ENCODE data around the gene PDSS2. TPM values are rescaled to one million over a fixed set of nuclear protein-coding genes. Genes with fewer than 3 reads are reported as not detected.
"Not testable (repeated sequence)": the region's sequence is repeated elsewhere in the genome, so short reads cannot be mapped to it uniquely, and the experiment has no call there.

The PDSS2 gene
- total RNA-seq, 1 experiment from 2014 or later = 17.8 TPM

- no peaks in the 10 kb centered on the region for H4K20me1 ChIP-seq (ENCODE audit: insufficient read depth)
- no TSS peak for BruUV-seq (replicated peaks)
- H3K27ac ChIP-seq = no peak overlapping the region
- H2AFZ ChIP-seq = no peak overlapping the region
- no peak for TF ChIP-seq CTCF (conservative IDR thresholded peaks at IDR 0.05)
- H3K9me2 ChIP-seq (ENCODE audit: insufficient read depth) = peaks cover 4% of the 10 kb centered on the region; the same call in 1 of the 2 replicates
- H3K4me3 ChIP-seq = no peak overlapping the region
- H3K9me3 ChIP-seq (ENCODE audit: insufficient read depth, low read depth) = no peaks in the 10 kb centered on the region
- no peaks in the 10 kb centered on the region for H3K27me3 ChIP-seq (ENCODE audit: insufficient read depth, low read depth)
- H3K36me3 ChIP-seq (ENCODE audit: low read depth) = no peaks in the 10 kb centered on the region
- no peak for DNase-seq
- H3K4me2 ChIP-seq = no peak overlapping the region
- intact Hi-C loops (cut with micrococcal nuclease; ENCODE audit: unreplicated experiment) = no loop called here
- no peaks in the 10 kb centered on the region; the same call in 1 of the 2 replicates for H3F3A ChIP-seq (ENCODE audit: insufficient read depth, low read depth)
- no peaks in the 10 kb centered on the region for H3K4me1 ChIP-seq (replicated peaks; ENCODE audit: insufficient read depth)
- H3K79me2 ChIP-seq (ENCODE audit: low read depth) = no peaks in the 10 kb centered on the region
- ChIA-PET CTCF (no interaction called here), POLR2A (ENCODE audit: unreplicated experiment) (no interaction called here)
Measured at GRCh38 chr6:107280791-107281190, 178.6 kb downstream of the PDSS2 start.

GRCh38 chr6:107280001-107280400 lies 179.4 kb downstream of the PDSS2 start:
- H3K27ac ChIP-seq; H3K36me3 ChIP-seq (ENCODE audit: low read depth); POLR2A ChIA-PET (ENCODE audit: unreplicated experiment); H4K20me1 ChIP-seq (ENCODE audit: insufficient read depth); H3K4me3 ChIP-seq; H3K4me2 ChIP-seq; H3K9me3 ChIP-seq (ENCODE audit: insufficient read depth, low read depth); CTCF ChIA-PET; H3K4me1 ChIP-seq (replicated peaks; ENCODE audit: insufficient read depth); BruUV-seq (replicated peaks); H3K9me2 ChIP-seq (ENCODE audit: insufficient read depth); H3F3A ChIP-seq (ENCODE audit: insufficient read depth, low read depth); DNase-seq; H2AFZ ChIP-seq; H3K79me2 ChIP-seq (ENCODE audit: low read depth); H3K27me3 ChIP-seq (ENCODE audit: insufficient read depth, low read depth); intact Hi-C loops (cut with micrococcal nuclease; ENCODE audit: unreplicated experiment): not testable (repeated sequence)

GRCh38 chr6:107275330-107275865 lies 184.0 kb downstream of the PDSS2 start:
- H3K79me2 ChIP-seq (ENCODE audit: low read depth) = no peaks in the 10 kb centered on the region
- intact Hi-C loops (cut with micrococcal nuclease; ENCODE audit: unreplicated experiment) = no loop called here
- TF ChIP-seq CTCF (conservative IDR thresholded peaks at IDR 0.05) = no peak
- TF ChIP-seq EZH2 (IDR thresholded peaks at IDR 0.05; ENCODE audit: low read depth) = no peak

GRCh38 chr6:107274288-107274687 lies 185.1 kb downstream of the PDSS2 start:
- BruUV-seq (replicated peaks) = no TSS peak
- TF ChIP-seq EZH2 (IDR thresholded peaks at IDR 0.05; ENCODE audit: low read depth) = no peak
- no peak for TF ChIP-seq CTCF (conservative IDR thresholded peaks at IDR 0.05)
- CTCF ChIA-PET = no interaction called here
- H3K27me3 ChIP-seq (ENCODE audit: insufficient read depth, low read depth) = no peaks in the 10 kb centered on the region
- no peaks in the 10 kb centered on the region for H3K4me1 ChIP-seq (replicated peaks; ENCODE audit: insufficient read depth)
- POLR2A ChIA-PET (ENCODE audit: unreplicated experiment) = no interaction called here
- no peaks in the 10 kb centered on the region for H3K9me3 ChIP-seq (ENCODE audit: insufficient read depth, low read depth)
- no peaks in the 10 kb centered on the region for H3F3A ChIP-seq (ENCODE audit: insufficient read depth, low read depth)
- intact Hi-C loops (cut with micrococcal nuclease; ENCODE audit: unreplicated experiment) = no loop called here
- no peak overlapping the region for H2AFZ ChIP-seq
- DNase-seq = no peak
- no peak overlapping the region for H3K27ac ChIP-seq
- H3K9me2 ChIP-seq (ENCODE audit: insufficient read depth) = peaks cover 4% of the 10 kb centered on the region; the same call in 1 of the 2 replicates
- H3K36me3 ChIP-seq (ENCODE audit: low read depth) = no peaks in the 10 kb centered on the region
- H3K4me2 ChIP-seq = no peak overlapping the region
- H3K4me3 ChIP-seq = no peak overlapping the region
- H3K79me2 ChIP-seq (ENCODE audit: low read depth) = no peaks in the 10 kb centered on the region
- H4K20me1 ChIP-seq (ENCODE audit: insufficient read depth) = no peaks in the 10 kb centered on the region

More at GRCh38 chr6:107275330-107275865, 184.0 kb downstream of the PDSS2 start:
- Histone ChIP-seq H3K27me3 (ENCODE audit: insufficient read depth, low read depth) (no peaks in the 10 kb centered on the region), H3K9me3 (ENCODE audit: insufficient read depth, low read depth) (no peaks in the 10 kb centered on the region), H3K4me2 (no peak overlapping the region), H2AFZ (no peak overlapping the region), H3K4me3 (no peak overlapping the region), H3K9me2 (ENCODE audit: insufficient read depth) (peaks cover 4% of the 10 kb centered on the region; the same call in 1 of the 2 replicates), H4K20me1 (ENCODE audit: insufficient read depth) (no peaks in the 10 kb centered on the region), H3K36me3 (ENCODE audit: low read depth) (no peaks in the 10 kb centered on the region), H3K4me1 (replicated peaks; ENCODE audit: insufficient read depth) (no peaks in the 10 kb centered on the region), H3K27ac (no peak overlapping the region), H3F3A (ENCODE audit: insufficient read depth, low read depth) (no peaks in the 10 kb centered on the region)
- CTCF ChIA-PET = no interaction called here
- POLR2A ChIA-PET (ENCODE audit: unreplicated experiment) = no interaction called here
- BruUV-seq (replicated peaks) = no TSS peak
- no peak for DNase-seq
